GM12801 (cell line): ENCODE measurements around the gene RANBP3L.

Experiments
- CTCF ChIP-seq: IDR thresholded peaks from one replicate; pipeline ENCODE4 v1.5.1; 2011; ENCODE audit warnings: control low read depth; ENCODE audit not compliant: insufficient read length; ENCODE audit errors: extremely low read depth

Gene RANBP3L

GRCh38 chr5:36222620-36223019, 79.1 kb downstream of the RANBP3L start:
- no peak for TF ChIP-seq CTCF

- TF ChIP-seq CTCF = no peak
Measured at GRCh38 chr5:36217988-36218387, 83.7 kb downstream of the RANBP3L start.

- no peak for TF ChIP-seq CTCF
Measured at GRCh38 chr5:36217567-36217966, 84.1 kb downstream of the RANBP3L start.

GRCh38 chr5:36215910-36216309, 85.8 kb downstream of the RANBP3L start:
- TF ChIP-seq CTCF = no peak

GRCh38 chr5:36214436-36214835, 87.3 kb downstream of the RANBP3L start:
- TF ChIP-seq CTCF = no peak

- TF ChIP-seq CTCF = no peak
Measured at GRCh38 chr5:36209664-36210063, 92.0 kb downstream of the RANBP3L start.

GRCh38 chr5:36208786-36209185, 92.9 kb downstream of the RANBP3L start:
- no peak for TF ChIP-seq CTCF

GRCh38 chr5:36206913-36207312, 94.8 kb downstream of the RANBP3L start:
- no peak for TF ChIP-seq CTCF
